Measurements from ENCODE around the gene DAB2IP.

The DAB2IP gene

DNA sequence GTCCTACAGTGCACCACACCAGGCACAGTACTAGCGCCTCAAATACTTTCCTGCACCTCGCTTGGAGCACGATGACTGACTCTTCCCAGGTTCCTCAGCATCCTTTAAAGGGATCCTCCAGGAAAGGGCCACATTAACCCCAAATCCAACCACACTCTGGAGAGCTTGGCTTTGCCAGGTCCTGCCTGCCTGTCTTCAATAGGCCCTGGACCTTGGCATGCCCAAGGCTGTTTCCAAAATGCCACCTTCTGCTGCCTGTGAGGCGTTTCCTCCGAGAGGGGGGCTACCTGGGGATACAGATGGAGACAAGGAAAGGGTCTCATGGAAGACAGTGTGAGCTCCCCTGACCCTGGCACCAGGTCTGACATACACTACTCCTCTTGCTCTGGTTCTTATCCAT is 169.9 kb downstream of the DAB2IP start:
- DNase-seq: no peak

DNA sequence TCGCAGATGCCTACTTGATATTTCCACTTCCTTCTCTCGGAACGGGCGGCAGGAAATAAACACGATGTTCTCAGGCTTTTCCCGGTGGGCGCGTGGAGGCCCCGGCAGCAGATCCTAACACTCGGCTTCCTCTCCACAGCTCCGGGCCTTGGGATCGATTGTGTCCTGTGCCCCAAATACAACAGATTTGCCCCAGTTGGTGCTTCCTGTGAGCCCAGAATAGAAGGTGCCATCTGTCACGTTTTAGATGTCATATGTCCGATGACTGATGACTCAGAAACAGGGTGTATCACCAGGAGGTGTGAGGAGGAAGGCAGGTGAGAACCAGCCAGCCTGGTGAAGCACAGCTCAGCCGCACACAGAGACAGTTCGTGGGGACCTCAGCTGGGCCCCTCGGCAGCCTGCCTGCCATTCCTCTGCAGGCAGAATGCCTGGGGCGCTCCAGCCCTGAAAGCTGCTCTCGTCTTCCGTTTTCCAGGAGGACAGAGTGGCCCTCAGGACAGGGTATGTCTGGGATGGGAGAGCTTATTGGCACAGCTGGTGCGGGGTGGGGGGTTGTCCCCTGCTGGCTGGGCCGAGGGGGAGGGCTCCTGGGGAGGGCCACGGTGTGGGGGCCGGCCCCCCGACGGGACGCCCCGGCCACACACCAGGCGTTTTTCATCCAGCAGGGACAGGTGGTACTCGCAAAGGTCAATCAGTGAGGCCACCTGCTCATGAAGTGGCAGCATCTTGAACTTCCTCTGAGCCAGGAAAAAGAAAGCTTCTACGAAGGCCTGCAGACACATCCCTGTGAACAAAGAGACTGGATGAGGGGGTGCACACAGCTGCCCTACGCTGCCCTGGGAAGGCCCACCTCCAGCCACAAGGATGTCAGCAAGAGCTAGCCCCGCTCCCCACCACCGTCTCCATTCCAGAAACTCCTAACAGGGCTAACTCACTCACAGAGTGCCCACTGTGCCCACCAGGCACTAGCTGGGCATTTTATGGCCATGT is 171.0 kb downstream of the DAB2IP start:
- no peak for DNase-seq

DNA sequence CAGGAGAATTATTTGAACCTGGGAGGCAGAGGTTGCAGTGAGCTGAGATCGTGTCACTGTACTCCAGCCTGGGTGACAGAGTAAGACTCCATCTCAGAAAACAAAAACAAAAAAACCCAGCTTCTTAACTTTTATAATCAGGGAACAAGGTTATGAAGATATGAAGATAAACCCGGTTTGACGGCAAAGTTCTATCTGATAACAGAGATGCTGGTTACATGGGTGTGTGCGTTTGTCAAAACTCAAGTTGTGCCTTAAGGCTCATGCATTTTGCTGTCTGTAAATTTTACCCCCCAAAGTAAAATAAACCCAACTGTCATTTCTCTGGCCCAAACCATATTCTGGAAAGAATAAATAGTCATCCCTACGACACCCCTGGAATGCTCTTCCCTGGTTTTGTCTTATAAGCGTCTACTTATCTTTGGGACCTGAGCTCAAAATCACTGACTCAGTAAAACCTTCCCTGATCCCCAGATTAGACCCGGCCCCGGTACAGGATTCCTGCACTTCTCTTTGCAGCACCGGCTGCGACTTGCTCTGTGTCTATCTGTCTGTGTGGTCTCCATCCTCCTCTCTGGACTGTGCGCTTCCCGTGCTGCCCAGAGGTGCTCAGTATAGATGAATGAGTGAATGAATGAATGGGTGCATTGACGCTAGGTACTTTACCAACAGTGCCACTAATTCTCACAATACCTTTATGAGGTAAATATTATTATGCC is 172.2 kb downstream of the DAB2IP start:
- DNase-seq: no peak

DNA sequence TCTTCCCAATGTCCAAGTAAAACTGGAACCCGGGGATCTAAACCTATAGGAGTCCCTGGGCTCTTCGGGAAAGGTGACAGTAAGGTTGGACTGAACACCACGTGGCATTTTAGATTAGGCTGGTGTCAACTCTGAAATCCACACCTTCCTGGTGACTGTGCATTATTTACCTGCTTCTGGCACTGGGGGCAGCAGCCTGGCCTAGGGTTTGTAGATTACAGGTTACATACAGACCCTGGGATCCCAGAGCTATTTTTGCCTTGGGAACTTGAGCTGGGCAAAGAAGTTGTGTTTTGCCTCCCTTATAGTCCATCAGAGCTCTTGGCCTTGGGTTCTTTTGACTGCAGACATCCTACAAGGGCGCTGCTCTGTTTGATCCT is 173.2 kb downstream of the DAB2IP start:
- DNase-seq: no peak

DNA sequence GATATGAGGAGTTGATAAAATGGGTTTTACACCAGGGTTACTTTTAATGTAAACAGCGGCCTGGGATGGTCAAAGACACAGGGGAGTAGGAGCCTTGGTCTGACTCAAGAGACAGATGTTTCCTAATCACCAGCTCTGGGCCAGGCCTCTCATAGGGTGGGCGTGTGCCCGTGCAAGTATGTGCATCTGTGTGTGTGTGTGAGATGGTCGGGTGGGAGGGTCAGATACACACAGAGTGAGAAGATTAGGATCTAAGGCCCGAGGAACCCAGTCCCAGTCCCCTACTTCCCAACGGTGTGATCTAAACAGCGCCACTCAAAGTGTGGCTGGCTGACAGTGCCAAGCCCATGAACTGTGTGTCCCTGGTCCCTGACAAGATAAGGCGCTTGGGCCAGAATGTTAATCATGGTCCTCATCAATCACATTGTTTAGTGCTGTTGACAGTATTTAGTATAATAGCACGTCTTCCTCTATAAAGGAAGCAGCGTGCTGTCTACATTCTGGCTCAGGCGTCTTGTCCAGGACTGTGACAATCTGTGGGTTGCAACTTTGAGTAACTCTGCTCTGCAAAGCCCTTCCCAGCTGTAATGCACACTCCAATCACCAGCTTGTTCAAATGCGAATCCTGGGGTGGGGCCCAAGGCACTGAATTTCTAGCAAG is 173.7 kb downstream of the DAB2IP start:
- no peak for DNase-seq

DNA sequence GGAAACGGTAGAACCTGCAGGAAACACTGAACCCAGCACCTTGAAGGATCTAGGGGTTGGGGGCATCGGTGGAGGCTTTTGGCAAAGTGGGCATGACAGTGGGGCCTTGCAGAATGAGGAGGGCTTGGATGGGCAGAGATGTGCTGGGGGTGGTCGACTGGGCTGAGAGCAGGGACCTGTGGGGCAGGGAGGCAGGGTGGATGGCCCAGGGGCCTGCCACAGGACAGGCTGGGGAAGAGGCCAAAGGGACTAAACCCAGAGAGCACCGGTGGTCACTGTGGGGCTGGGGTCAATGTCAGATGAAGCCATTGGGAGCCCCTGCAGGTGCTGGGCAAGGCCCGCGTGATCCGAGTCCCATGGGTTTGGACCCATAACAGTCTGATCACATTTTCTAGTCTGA is 175.3 kb downstream of the DAB2IP start:
- no peak for DNase-seq

DNA sequence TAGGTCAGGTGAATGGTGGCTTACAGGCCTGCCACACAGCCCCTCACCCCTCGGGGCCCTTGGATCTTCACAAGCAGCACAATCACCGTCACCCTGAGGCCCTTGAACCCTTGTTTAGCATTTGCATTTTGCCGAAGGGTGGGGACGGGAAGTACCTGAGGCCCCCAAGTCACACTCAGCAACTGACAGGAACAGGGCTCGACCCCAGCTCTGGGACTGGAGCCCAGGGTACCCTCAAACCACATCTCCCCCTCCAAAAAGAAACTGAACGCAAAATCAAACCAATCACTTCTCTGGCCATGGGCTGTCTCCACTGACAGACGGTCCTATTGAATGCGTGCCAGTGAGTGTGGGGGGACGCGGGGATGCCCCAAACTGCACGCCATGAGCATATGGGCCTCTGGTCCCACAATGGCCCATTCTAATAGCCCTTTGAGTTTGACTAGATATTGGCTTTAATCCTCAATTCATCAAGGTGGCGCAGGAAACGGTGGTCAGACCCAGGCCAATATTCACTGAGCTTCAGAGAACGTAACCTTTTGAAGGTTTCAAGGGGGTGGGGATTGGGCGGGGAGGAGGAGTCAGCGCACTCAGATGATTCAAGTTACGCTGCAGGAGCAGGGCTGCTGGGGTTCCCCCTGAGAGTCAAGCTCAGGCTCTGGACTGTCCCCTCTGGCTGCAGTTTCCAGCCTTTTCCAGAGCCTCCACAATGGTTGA is 176.0 kb downstream of the DAB2IP start:
- DNase-seq: no peak

DNA sequence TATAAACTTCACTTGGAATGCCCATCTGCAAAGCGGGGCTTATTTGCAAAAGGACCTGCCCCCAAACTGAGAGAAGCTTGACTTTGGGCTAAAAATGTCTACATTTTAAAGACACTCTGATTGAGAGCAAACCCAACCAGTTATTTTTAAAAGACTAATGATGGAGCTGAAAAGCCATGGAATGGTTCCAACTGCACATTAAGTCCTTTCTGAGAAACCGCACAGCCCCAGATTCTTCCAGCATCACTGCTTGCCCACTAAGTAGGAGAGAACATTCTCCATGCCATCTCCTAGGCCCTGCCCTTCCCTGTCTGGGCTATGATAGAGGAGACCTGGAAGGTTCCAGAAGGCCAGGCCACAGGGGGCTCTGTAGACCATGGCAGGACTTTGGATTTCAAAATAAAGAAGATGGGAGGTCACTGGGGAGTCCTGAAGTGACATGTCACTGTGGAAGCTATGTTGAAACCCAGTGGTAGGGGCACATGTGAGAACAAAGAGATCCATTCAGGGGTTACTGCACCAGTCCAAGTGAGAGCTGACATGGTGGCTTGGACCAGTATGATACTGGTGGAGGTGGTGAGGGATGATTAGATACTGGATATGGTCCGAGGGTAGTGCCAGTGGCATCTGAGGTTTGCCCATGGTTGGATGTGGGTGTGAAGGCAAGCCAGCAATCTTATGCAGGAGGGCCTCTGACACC is 179.2 kb downstream of the DAB2IP start:
- DNase-seq: no peak

DNA sequence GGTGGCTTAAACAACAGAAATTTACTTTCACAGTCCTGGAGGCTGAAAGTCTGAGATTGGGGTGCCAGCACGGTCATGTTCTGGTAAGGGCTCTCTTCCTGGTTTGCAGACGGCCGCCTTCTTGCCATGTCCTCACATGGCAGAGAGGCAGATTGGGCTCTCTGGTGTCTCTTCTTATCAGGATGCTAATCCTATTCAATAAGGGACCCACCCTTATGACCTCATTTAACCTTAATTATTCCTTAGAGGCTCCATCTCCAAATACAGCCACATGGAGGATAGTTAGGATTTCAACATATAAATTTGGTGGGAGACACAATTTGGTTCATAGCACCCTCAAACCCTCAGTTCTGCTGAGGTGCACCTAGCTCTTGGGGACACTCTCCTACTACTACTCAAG is 180.4 kb downstream of the DAB2IP start:
- no peak for DNase-seq

DNA sequence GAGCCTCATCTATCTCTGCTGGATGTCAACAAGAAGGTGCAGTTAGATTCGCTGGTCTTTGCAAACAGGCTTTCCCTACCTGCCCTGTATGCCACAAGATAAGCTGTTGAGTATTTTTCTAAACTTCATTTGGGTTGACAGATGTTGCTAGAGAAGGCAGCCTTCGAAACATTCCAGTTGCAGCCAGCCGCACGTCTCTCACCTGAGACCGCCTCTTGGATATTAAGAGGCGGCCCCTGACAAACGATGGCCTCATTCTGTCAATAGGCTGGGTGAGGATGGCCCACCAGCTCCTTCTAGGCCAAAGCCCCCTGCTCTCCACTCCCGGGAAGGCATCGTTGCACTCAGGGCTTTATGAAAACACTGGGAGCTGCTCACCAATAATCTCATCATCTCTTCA is 181.6 kb downstream of the DAB2IP start:
- no peak for DNase-seq
